GM13976 (cell line): ENCODE data around the gene CYTH3.

Experiments
- DNase-seq: peaks from one replicate; pipeline ENCODE4 v3.0.0; 2012; ENCODE audit warnings: low spot score
- in situ Hi-C: fragments of 300-500 bp; cut with MboI; formaldehyde crosslinking; loops from one replicate; pipeline ENCODE4 v1.12.0; 2022; ENCODE audit warnings: low sequenced_read_pairs, mixed read lengths, inconsistent platforms; ENCODE audit not compliant: unreplicated experiment
- TF ChIP-seq, protein P1 (sequence below): IDR thresholded peaks from 2 replicates; pipeline ENCODE4 v1.5.1; 2012; ENCODE audit warnings: borderline replicate concordance, mild to moderate bottlenecking; ENCODE audit not compliant: insufficient read depth; ENCODE audit errors: extremely low read depth, missing control alignments, control extremely low read depth

The CYTH3 gene

DNA sequence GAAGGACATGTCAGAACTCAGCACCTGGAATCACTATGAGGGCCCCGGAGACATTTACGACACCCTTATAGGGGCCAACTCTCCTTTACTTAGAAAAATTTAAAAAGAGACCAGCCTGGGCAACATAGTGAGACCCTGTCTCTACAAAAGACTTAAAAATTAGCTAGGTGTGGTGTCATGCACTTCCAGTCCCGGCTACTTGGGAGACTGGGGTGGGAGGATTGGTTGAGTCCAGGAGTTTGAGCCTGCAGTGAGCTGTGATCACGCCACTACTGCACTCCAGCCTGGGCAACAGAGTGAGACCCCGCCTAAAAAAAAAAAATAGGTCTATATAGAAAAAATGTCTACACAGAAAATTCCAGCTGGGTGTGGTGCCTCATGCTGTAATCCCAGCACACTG lies 7.5 kb upstream of the CYTH3 start:
- DNase-seq = no peak
- in situ Hi-C loops = no loop called here
- TF ChIP-seq, protein P1, sequence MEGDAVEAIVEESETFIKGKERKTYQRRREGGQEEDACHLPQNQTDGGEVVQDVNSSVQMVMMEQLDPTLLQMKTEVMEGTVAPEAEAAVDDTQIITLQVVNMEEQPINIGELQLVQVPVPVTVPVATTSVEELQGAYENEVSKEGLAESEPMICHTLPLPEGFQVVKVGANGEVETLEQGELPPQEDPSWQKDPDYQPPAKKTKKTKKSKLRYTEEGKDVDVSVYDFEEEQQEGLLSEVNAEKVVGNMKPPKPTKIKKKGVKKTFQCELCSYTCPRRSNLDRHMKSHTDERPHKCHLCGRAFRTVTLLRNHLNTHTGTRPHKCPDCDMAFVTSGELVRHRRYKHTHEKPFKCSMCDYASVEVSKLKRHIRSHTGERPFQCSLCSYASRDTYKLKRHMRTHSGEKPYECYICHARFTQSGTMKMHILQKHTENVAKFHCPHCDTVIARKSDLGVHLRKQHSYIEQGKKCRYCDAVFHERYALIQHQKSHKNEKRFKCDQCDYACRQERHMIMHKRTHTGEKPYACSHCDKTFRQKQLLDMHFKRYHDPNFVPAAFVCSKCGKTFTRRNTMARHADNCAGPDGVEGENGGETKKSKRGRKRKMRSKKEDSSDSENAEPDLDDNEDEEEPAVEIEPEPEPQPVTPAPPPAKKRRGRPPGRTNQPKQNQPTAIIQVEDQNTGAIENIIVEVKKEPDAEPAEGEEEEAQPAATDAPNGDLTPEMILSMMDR = no peak

DNA sequence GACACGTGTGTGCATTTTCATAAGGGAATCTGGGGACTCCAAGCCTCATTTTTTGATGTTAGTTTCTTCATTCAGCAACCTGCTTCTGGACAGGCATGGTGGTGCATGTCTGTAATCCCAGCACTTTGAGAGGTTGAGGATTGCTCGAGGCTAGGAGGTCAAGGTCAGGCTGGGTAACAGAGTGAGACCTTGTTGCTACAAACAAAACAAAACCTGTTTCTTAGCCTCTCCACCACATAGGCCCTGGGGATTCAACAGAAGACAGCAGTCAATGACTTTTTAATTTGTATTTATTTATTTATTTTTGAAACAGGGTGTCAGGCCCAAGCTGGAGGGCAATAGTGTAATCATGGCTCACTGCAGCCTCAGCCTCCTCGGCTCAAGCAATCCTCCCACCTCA lies 6.9 kb upstream of the CYTH3 start:
- TF ChIP-seq, protein P1 = no peak
- in situ Hi-C loops = no loop called here
- no peak for DNase-seq

DNA sequence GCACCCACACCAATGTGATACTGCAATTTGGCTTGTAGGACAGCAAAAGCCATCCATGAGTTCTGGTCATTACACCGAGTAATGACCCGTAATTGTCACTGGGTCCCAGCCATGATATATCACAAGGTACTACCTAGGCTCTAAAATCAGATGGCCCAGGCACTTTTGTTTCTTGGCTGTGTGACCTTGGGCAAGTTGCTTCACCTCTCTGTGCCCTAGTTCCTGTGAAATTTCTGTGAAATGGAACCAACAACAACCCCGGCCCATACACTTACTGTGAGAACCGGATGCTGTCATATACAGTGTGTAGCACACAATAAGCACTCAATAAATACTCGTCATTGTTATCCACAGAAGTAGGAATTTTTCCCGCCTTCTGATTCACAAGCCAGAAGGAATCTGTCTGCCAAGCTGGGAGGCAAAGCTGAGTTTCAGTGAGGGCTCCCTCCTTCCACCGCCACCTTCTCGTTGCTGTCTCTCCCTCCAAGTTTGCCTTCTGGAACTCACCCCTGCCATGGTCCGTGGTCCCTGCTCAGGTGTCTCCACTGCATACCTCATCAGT lies 6.4 kb upstream of the CYTH3 start:
- no peak for DNase-seq
- in situ Hi-C loops = no loop called here
- TF ChIP-seq, protein P1 = no peak

DNA sequence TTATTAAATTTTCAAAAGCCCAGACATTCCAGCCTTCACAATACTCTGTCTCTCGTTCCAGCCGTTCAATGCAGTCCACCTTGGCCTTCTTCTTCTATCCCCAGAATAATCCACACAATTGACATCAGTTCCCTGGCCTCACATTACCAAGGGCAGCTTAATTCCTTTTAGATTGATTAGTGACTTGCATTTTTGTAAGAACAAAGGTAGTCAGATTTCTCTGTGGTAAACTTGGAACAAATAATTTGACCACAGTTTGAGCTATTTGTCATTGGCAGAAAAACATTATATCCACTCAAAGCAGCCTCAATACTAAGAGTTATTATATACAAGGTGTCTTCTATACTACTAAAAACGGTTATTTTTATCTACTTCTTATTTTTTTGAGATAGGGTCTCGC lies 5.1 kb upstream of the CYTH3 start:
- no peak for DNase-seq
- in situ Hi-C loops = no loop called here
- TF ChIP-seq, protein P1 = no peak

DNA sequence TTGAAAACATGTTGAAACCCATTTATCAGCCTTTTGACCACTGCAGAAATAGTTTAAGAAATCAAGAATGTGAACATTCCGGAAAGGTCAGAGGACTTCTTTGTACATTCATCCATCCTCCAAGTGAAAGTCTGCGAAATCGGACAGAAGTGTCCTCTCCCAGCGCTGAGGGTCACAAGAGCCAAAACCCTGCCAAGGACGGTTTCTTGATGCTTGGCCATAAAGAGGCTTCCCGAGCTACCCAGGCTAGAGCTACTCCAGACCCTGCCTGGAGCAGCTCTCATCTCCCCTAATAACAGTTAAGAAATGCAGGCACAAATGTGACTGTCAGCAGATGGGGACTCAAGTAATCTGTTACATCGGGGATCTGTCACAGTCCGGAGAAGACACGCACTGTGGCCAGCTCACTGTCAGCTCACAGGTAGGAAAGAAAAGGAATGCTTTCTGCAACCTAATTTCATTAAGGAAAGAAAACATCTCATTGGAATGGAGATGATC lies 4.5 kb upstream of the CYTH3 start:
- TF ChIP-seq, protein P1 = no peak
- in situ Hi-C loops = no loop called here
- DNase-seq = no peak

DNA sequence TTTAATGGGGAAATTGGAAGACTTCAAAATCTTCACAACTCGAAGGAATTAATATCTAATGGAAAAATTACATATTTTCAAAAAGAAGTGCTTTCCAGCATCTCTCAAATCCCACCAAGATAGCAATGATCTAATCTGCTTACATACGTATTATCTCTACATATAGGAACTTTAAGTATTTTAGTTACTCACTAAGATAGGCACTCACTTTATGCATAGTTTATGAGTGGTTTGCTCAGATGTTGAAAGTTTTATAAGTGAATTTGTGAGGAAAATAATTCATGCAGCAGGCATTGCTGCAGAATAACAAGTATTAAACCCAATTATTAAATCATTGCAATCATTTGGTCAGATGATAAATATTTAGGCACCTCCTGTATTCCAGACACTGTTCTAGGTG lies 2.3 kb upstream of the CYTH3 start:
- TF ChIP-seq, protein P1 = no peak

More for the DNA sequence above, 2.3 kb upstream of the CYTH3 start:
- no peak for DNase-seq
- in situ Hi-C loops = no loop called here
